SK-N-SH treated with all-trans-retinoic acid at 6 μM for 48 hours (cell line): ENCODE measurements around the gene VASN.

Source experiments
- ATAC-seq: fragments of 200-7000 bp; cut with Tn5 transposase; 3 replicates; pipeline ENCODE4 v1.9.1; 2020; ENCODE audit warnings: mild to moderate bottlenecking, moderate library complexity
- ARNTL ChIP-seq: fragments of 450-650 bp; formaldehyde crosslinking; IDR thresholded peaks from 2 replicates; pipeline ENCODE4 v1.5.0; 2020; ENCODE audit warnings: low read depth, mild to moderate bottlenecking, moderate library complexity, borderline replicate concordance
- CREB5 ChIP-seq: fragments of 250-450 bp; sonication (Bioruptor Pico); IDR thresholded peaks from 2 replicates; pipeline ENCODE4 v1.5.1; 2020; ENCODE audit warnings: low read depth, mild to moderate bottlenecking, moderate library complexity
- CSDC2 ChIP-seq: fragments of 250-450 bp; sonication (Bioruptor Pico); IDR thresholded peaks from 2 replicates; pipeline ENCODE4 v1.5.0; 2020; ENCODE audit warnings: mild to moderate bottlenecking, moderate library complexity
- ESRRG ChIP-seq: fragments of 250-450 bp; sonication (Bioruptor Pico); IDR thresholded peaks from 2 replicates; pipeline ENCODE4 v1.6.1; 2021; ENCODE audit warnings: mild to moderate bottlenecking
- GLIS3 ChIP-seq: fragments of 250-450 bp; sonication (Bioruptor Pico); IDR thresholded peaks from 2 replicates; pipeline ENCODE4 v1.5.0; 2020; ENCODE audit warnings: mild to moderate bottlenecking, moderate library complexity
- ISL1 ChIP-seq: fragments of 250-450 bp; sonication (Bioruptor Pico); IDR thresholded peaks from 2 replicates; pipeline ENCODE4 v2.1.2; 2022; ENCODE audit warnings: mild to moderate bottlenecking, moderate library complexity
- OSR1 ChIP-seq: fragments of 250-450 bp; sonication (Bioruptor Pico); IDR thresholded peaks from 2 replicates; pipeline ENCODE4 v1.8.0; 2022; ENCODE audit warnings: moderate library complexity, mild to moderate bottlenecking, inconsistent platforms
- PATZ1 ChIP-seq: fragments of 250-450 bp; sonication (Bioruptor Pico); IDR thresholded peaks from 2 replicates; pipeline ENCODE4 v1.8.0; 2020; ENCODE audit warnings: mild to moderate bottlenecking, moderate library complexity, borderline replicate concordance
- POU6F1 ChIP-seq: fragments of 250-450 bp; sonication (Bioruptor Pico); IDR thresholded peaks from 2 replicates; pipeline ENCODE4 v1.8.0; 2021; ENCODE audit warnings: low read depth, mild to moderate bottlenecking, moderate library complexity, borderline replicate concordance
- PPARA ChIP-seq: fragments of 250-450 bp; sonication (Bioruptor Pico); IDR thresholded peaks from 2 replicates; pipeline ENCODE4 v1.5.0; 2020; ENCODE audit warnings: mild to moderate bottlenecking, borderline replicate concordance
- SNAI2 ChIP-seq: fragments of 250-450 bp; sonication (Bioruptor Pico); IDR thresholded peaks from 2 replicates; pipeline ENCODE4 v1.5.0; 2020; ENCODE audit warnings: mild to moderate bottlenecking, moderate library complexity
- TCF4 ChIP-seq: fragments of 250-450 bp; sonication (Bioruptor Pico); IDR thresholded peaks from 2 replicates; pipeline ENCODE4 v1.8.0; 2021; ENCODE audit warnings: mild to moderate bottlenecking, moderate library complexity, borderline replicate concordance
- TOX ChIP-seq: fragments of 250-450 bp; sonication (Bioruptor Pico); IDR thresholded peaks from 2 replicates; pipeline ENCODE4 v1.8.0; 2021; ENCODE audit warnings: mild to moderate bottlenecking, moderate library complexity, borderline replicate concordance
- TSHZ2 ChIP-seq: fragments of 250-450 bp; sonication (Bioruptor Pico); IDR thresholded peaks from 2 replicates; pipeline ENCODE4 v1.5.0; 2020; ENCODE audit warnings: mild to moderate bottlenecking, moderate library complexity
- ZC3H10 ChIP-seq: fragments of 250-450 bp; sonication (Bioruptor Pico); IDR thresholded peaks from 2 replicates; pipeline ENCODE4 v1.5.1; 2021; ENCODE audit warnings: mild to moderate bottlenecking, moderate library complexity
- ZFP3 ChIP-seq: fragments of 250-450 bp; sonication (Bioruptor Pico); IDR thresholded peaks from 2 replicates; pipeline ENCODE4 v1.5.0; 2020; ENCODE audit warnings: mild to moderate bottlenecking, moderate library complexity
- ZNF8 ChIP-seq: fragments of 450-650 bp; formaldehyde crosslinking; IDR thresholded peaks from 2 replicates; pipeline ENCODE4 v1.5.0; 2020; ENCODE audit warnings: mild to moderate bottlenecking, moderate library complexity

VASN gene

GRCh38 chr16:4395055-4395726, 23.5 kb downstream of the VASN start:
- TF ChIP-seq CREB5 (CRISPR knock-in tag) (no peak), ESRRG (CRISPR knock-in tag) (no peak), TSHZ2 (CRISPR knock-in tag) (no peak), ZFP3 (no peak), ISL1 (CRISPR knock-in tag) (no peak), ZC3H10 (CRISPR knock-in tag) (no peak), GLIS3 (no peak), POU6F1 (CRISPR knock-in tag) (no peak), PPARA (CRISPR knock-in tag) (no peak), SNAI2 (CRISPR knock-in tag) (no peak), ZNF8 (CRISPR knock-in tag) (no peak), TCF4 (CRISPR knock-in tag) (no peak), ARNTL (no peak), CSDC2 (CRISPR knock-in tag) (no peak), PATZ1 (CRISPR knock-in tag) (no peak), TOX (CRISPR knock-in tag) (no peak)
- ATAC-seq: no peak

GRCh38 chr16:4399001-4399730, 27.5 kb downstream of the VASN start:
- no peak for ATAC-seq

More at GRCh38 chr16:4399001-4399730, 27.5 kb downstream of the VASN start:
- no peak for TF ChIP-seq OSR1 (CRISPR knock-in tag)
- TF ChIP-seq ZC3H10 (CRISPR knock-in tag): no peak
- TF ChIP-seq ZNF8 (CRISPR knock-in tag): no peak
- no peak for TF ChIP-seq TSHZ2 (CRISPR knock-in tag)
- no peak for TF ChIP-seq GLIS3
- TF ChIP-seq ZFP3: no peak
- no peak for TF ChIP-seq ARNTL
